K562 (cell line): ENCODE measurements around the gene RHEBL1. TPM values are rescaled to one million over a fixed set of nuclear protein-coding genes. Genes with fewer than 3 reads are reported as not detected.

ENCODE experiments used
- CEBPB ChIP-seq: fragments of 450-650 bp; IDR thresholded peaks from 2 replicates; pipeline ENCODE4 v1.6.1; 2016; ENCODE audit warnings: missing genetic modification characterization, missing compliant biosample characterization
- ESRRA ChIP-seq: fragments of 450-650 bp; IDR thresholded peaks from 2 replicates; pipeline ENCODE4 v1.6.1; 2014; ENCODE audit warnings: low read depth, mild to moderate bottlenecking, moderate library complexity, borderline replicate concordance
- HNRNPLL ChIP-seq: fragments of 200-400 bp; formaldehyde crosslinking; IDR thresholded peaks from 2 replicates; pipeline ENCODE4 v1.6.1; 2017; ENCODE audit warnings: low read length, low read depth, mild to moderate bottlenecking; ENCODE audit not compliant: poor library complexity, severe bottlenecking
- KDM5B ChIP-seq: fragments of 200-600 bp; sonication (generic); IDR thresholded peaks from 2 replicates; pipeline ENCODE4 v1.6.1; 2012; ENCODE audit warnings: low read depth, mild to moderate bottlenecking, moderate library complexity, low read length, control low read depth, inconsistent platforms; ENCODE audit not compliant: insufficient replicate concordance
- MYC ChIP-seq, 2 experiments: fragments of 250-450 bp in 1 of 2; sonication (Bioruptor Pico) in 1 of 2; IDR thresholded peaks; 2 replicates each; pipeline versions ENCODE4 v1.5.1 to v1.6.1; 2012 to 2021; ENCODE audit warnings: low read depth in 2 of 2, borderline replicate concordance in 1 of 2, improper control_type of control experiment in 1 of 2, low read length in 1 of 2, mild to moderate bottlenecking in 1 of 2, moderate library complexity in 1 of 2
- NBN ChIP-seq: fragments of 450-650 bp; IDR thresholded peaks from 2 replicates; pipeline ENCODE4 v1.6.1; 2016; ENCODE audit warnings: low read depth, mild to moderate bottlenecking
- SUPT5H ChIP-seq: fragments of 450-650 bp; IDR thresholded peaks from 2 replicates; pipeline ENCODE4 v1.6.1; 2016
- ZNF12 ChIP-seq: sonication (generic); formaldehyde crosslinking; IDR thresholded peaks from 2 replicates; pipeline ENCODE4 v1.4.0; 2020; ENCODE audit warnings: mild to moderate bottlenecking, missing genetic modification reagents
- ZNF316 ChIP-seq: fragments of 450-650 bp; IDR thresholded peaks from 2 replicates; pipeline ENCODE4 v1.6.1; 2016
- polyA plus RNA-seq, 8 experiments: library from polyadenylated mRNA; depleted of rRNA in 4 of 8; stranded (reverse) in 5 of 8; unstranded in 3 of 8; fragments of >200 nt; fragmentation: Nextera tagmentation in 2 of 8; fragmentation: Illumina TruSeq in 1 of 8; extraction: Ambion mirVana in 2 of 8; extraction: Trizol in 1 of 8; gene quantifications; 2 replicates each; pipeline versions ENCODE4 v1.2.1 to v1.2.3, GENCODE V29; 2011 to 2014; ENCODE audit warnings: inconsistent platforms in 1 of 8, missing spikeins in 1 of 8
- total RNA-seq, 7 experiments: library from RNA; depleted of rRNA in 6 of 7; stranded (reverse); fragments of >200 nt in 6 of 7; fragmentation: Illumina TruSeq in 2 of 7; extraction: Trizol in 2 of 7; gene quantifications; 2 replicates each; pipeline versions ENCODE4 v1.2.1 to v1.2.3, GENCODE V29; 2011 to 2021; ENCODE audit warnings: low replicate concordance in 1 of 7
- TF ChIP-seq, protein P1 (sequence below): sonication (generic); formaldehyde crosslinking; IDR thresholded peaks from 2 replicates; pipeline ENCODE4 v1.8.1; 2023; ENCODE audit warnings: mild to moderate bottlenecking, missing genetic modification reagents
- TF ChIP-seq, protein P2 (sequence below): sonication (generic); formaldehyde crosslinking; IDR thresholded peaks from 2 replicates; pipeline ENCODE4 v1.9.0; 2022; ENCODE audit warnings: mild to moderate bottlenecking, missing genetic modification reagents
- TF ChIP-seq, protein P3 (sequence below): fragments of 450-650 bp; formaldehyde crosslinking; IDR thresholded peaks from 2 replicates; pipeline ENCODE4 v1.4.0; 2020; ENCODE audit warnings: mild to moderate bottlenecking, moderate library complexity
- TF ChIP-seq, protein P4 (sequence below), 2 experiments: fragments of 450-650 bp in 1 of 2; IDR thresholded peaks; 2 replicates each; pipeline ENCODE4 v1.6.1; 2011 to 2017; ENCODE audit warnings: low read depth in 2 of 2, antibody characterized with exemption in 1 of 2, borderline replicate concordance in 1 of 2, low read length in 1 of 2, mild to moderate bottlenecking in 1 of 2, mixed read lengths in 1 of 2; ENCODE audit not compliant: control insufficient read depth in 1 of 2
- TF ChIP-seq, protein P5 (sequence below): fragments of 250-450 bp; sonication (Bioruptor Pico); IDR thresholded peaks from 2 replicates; pipeline ENCODE4 v1.5.0; 2020; ENCODE audit warnings: mild to moderate bottlenecking

RHEBL1 gene
- total and polyA plus RNA-seq, 9 of the 15 experiments (the other 6 are each of a cell fraction or from before 2014, with no cell fraction given), result 4.3 to 36.1 (median 8.2) TPM

DNA sequence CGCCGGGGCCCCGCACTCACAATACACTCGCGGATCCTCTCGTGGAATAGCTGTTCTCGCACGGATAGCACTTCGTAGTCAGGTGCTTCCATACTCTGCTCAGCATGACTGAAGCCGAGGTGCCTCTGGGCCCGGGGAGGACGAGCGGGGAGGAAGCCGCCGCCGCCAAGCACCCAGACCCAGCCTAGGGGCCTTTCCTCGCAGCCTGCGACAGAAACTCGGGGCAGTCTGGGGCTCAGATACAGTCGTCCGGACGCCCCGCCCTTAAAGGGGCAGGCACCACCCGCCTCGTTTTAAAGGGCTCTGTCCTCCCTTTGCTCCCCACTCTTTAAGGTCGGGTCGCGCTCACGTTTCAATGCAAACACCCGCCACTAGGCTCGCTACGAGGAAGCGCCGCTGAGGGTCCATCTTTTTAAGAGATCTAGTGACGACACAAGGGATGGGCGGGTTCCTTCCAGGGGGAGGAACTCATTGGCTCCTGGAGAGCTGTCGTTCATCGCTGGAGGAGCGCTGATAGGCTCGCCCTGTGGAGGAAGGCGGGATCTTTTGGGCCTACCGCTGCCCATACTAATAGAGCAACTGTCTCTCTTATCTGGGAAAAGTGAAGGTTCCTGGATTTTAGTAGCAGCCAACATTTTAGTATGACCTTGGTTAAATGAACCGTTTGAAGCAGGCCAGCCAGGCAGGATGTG, 40.8 kb upstream of the RHEBL1 start, which contains the start of gene LMBR1L (continued):
- TF ChIP-seq NBN (0 out of 2 replicates have a peak, but pooled peaks have one; percentile 52), CEBPB (tag) (no peak), MYC (IDR thresholded peaks at IDR 0.05; ENCODE audit: low read depth, low read length) (peak; percentile 20; the same call in 1 of the 2 replicates), MYC (CRISPR knock-in tag; IDR thresholded peaks at IDR 0.05; ENCODE audit: borderline replicate concordance, low read depth) (0 out of 2 replicates have a peak, but pooled peaks have one; percentile 53), HNRNPLL (peak; percentile 39), ZNF12 (CRISPR knock-in tag) (peak; percentile 59; the same call in 1 of the 2 replicates), ZNF316 (no peak), KDM5B (peak; percentile 71), SUPT5H (peak; percentile 66), ESRRA (0 out of 2 replicates have a peak, but pooled peaks have one; percentile 34)
- TF ChIP-seq, protein P1, sequence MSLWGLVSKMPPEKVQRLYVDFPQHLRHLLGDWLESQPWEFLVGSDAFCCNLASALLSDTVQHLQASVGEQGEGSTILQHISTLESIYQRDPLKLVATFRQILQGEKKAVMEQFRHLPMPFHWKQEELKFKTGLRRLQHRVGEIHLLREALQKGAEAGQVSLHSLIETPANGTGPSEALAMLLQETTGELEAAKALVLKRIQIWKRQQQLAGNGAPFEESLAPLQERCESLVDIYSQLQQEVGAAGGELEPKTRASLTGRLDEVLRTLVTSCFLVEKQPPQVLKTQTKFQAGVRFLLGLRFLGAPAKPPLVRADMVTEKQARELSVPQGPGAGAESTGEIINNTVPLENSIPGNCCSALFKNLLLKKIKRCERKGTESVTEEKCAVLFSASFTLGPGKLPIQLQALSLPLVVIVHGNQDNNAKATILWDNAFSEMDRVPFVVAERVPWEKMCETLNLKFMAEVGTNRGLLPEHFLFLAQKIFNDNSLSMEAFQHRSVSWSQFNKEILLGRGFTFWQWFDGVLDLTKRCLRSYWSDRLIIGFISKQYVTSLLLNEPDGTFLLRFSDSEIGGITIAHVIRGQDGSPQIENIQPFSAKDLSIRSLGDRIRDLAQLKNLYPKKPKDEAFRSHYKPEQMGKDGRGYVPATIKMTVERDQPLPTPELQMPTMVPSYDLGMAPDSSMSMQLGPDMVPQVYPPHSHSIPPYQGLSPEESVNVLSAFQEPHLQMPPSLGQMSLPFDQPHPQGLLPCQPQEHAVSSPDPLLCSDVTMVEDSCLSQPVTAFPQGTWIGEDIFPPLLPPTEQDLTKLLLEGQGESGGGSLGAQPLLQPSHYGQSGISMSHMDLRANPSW (CRISPR knock-in tag), result no peak
- TF ChIP-seq, protein P2, sequence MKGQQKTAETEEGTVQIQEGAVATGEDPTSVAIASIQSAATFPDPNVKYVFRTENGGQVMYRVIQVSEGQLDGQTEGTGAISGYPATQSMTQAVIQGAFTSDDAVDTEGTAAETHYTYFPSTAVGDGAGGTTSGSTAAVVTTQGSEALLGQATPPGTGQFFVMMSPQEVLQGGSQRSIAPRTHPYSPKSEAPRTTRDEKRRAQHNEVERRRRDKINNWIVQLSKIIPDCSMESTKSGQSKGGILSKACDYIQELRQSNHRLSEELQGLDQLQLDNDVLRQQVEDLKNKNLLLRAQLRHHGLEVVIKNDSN (CRISPR knock-in tag), result peak; percentile 33; the same call in 1 of the 2 replicates
- TF ChIP-seq, protein P3, sequence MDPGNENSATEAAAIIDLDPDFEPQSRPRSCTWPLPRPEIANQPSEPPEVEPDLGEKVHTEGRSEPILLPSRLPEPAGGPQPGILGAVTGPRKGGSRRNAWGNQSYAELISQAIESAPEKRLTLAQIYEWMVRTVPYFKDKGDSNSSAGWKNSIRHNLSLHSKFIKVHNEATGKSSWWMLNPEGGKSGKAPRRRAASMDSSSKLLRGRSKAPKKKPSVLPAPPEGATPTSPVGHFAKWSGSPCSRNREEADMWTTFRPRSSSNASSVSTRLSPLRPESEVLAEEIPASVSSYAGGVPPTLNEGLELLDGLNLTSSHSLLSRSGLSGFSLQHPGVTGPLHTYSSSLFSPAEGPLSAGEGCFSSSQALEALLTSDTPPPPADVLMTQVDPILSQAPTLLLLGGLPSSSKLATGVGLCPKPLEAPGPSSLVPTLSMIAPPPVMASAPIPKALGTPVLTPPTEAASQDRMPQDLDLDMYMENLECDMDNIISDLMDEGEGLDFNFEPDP (CRISPR knock-in tag), result no peak
- TF ChIP-seq, protein P4, sequence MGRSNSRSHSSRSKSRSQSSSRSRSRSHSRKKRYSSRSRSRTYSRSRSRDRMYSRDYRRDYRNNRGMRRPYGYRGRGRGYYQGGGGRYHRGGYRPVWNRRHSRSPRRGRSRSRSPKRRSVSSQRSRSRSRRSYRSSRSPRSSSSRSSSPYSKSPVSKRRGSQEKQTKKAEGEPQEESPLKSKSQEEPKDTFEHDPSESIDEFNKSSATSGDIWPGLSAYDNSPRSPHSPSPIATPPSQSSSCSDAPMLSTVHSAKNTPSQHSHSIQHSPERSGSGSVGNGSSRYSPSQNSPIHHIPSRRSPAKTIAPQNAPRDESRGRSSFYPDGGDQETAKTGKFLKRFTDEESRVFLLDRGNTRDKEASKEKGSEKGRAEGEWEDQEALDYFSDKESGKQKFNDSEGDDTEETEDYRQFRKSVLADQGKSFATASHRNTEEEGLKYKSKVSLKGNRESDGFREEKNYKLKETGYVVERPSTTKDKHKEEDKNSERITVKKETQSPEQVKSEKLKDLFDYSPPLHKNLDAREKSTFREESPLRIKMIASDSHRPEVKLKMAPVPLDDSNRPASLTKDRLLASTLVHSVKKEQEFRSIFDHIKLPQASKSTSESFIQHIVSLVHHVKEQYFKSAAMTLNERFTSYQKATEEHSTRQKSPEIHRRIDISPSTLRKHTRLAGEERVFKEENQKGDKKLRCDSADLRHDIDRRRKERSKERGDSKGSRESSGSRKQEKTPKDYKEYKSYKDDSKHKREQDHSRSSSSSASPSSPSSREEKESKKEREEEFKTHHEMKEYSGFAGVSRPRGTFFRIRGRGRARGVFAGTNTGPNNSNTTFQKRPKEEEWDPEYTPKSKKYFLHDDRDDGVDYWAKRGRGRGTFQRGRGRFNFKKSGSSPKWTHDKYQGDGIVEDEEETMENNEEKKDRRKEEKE (IDR thresholded peaks at IDR 0.05; ENCODE audit: borderline replicate concordance in 1 of 2, control insufficient read depth in 1 of 2, low read depth in 2 of 2, low read length in 1 of 2), result no peak
- TF ChIP-seq, protein P5, sequence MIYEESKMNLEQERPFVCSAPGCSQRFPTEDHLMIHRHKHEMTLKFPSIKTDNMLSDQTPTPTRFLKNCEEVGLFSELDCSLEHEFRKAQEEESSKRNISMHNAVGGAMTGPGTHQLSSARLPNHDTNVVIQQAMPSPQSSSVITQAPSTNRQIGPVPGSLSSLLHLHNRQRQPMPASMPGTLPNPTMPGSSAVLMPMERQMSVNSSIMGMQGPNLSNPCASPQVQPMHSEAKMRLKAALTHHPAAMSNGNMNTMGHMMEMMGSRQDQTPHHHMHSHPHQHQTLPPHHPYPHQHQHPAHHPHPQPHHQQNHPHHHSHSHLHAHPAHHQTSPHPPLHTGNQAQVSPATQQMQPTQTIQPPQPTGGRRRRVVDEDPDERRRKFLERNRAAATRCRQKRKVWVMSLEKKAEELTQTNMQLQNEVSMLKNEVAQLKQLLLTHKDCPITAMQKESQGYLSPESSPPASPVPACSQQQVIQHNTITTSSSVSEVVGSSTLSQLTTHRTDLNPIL (CRISPR knock-in tag), result no peak
